Endothelial cell (in vitro differentiated cells): ENCODE data around the gene SMU1. TPM values are rescaled to one million over a fixed set of nuclear protein-coding genes. Genes with fewer than 3 reads are reported as not detected.

Experiments used
- DNase-seq: peaks from one replicate; pipeline ENCODE4 v3.0.0; 2021; ENCODE audit warnings: low spot score
- H3K27ac Mint-ChIP-seq: one replicate; pipeline ENCODE4 v1.8.0; 2021; ENCODE audit warnings: mixed read lengths, inconsistent platforms; ENCODE audit not compliant: unreplicated experiment
- H3K27me3 Mint-ChIP-seq: one replicate; pipeline ENCODE4 v1.8.0; 2021; ENCODE audit warnings: mild to moderate bottlenecking, moderate library complexity, mixed read lengths, inconsistent platforms; ENCODE audit not compliant: unreplicated experiment
- H3K36me3 Mint-ChIP-seq: one replicate; pipeline ENCODE4 v1.8.0; 2021; ENCODE audit warnings: mild to moderate bottlenecking, low read depth, mixed read lengths, inconsistent platforms; ENCODE audit not compliant: unreplicated experiment
- H3K4me1 Mint-ChIP-seq: one replicate; pipeline ENCODE4 v1.8.0; 2021; ENCODE audit warnings: mild to moderate bottlenecking, mixed read lengths, inconsistent platforms; ENCODE audit not compliant: unreplicated experiment
- H3K4me3 Mint-ChIP-seq: one replicate; pipeline ENCODE4 v1.8.0; 2021; ENCODE audit warnings: mild to moderate bottlenecking, mixed read lengths, inconsistent platforms; ENCODE audit not compliant: unreplicated experiment
- H3K9me3 Mint-ChIP-seq: one replicate; pipeline ENCODE4 v1.8.0; 2021; ENCODE audit warnings: mixed read lengths, inconsistent platforms; ENCODE audit not compliant: unreplicated experiment
- CTCF ChIP-seq: fragments of 200-600 bp; sonication (generic); IDR thresholded peaks from one replicate; pipeline ENCODE4 v1.5.0; 2021; ENCODE audit warnings: antibody characterized with exemption; ENCODE audit not compliant: unreplicated experiment
- total RNA-seq: library from RNA; stranded (reverse); fragmentation: NEBNext Ultra II Directional; extraction: Animal tissue kit (Norgen Biotek cat#: 25700); gene quantifications from one replicate; pipeline ENCODE4 v1.2.1, GENCODE V29; 2021; ENCODE audit not compliant: unreplicated experiment

SMU1 gene
- total RNA-seq, 1 donor from 2014 or later: 23.7 TPM

GRCh38 chr9:33114746-33115145 is 38.3 kb upstream of the SMU1 start:
- Mint-ChIP-seq H3K36me3 (peaks cover 29% of the 10 kb centered on the region), H3K9me3 (no peaks in the 10 kb centered on the region), H3K27ac (no peak overlapping the region), H3K4me1 (peaks cover 15% of the 10 kb centered on the region), H3K4me3 (no peak overlapping the region), H3K27me3 (peaks cover 3% of the 10 kb centered on the region)
- DNase-seq: no peak
- no peak for TF ChIP-seq CTCF

- peaks cover 15% of the 10 kb centered on the region for H3K4me1 Mint-ChIP-seq
- peak overlapping the region; percentile 9 for H3K27ac Mint-ChIP-seq
- no peak for TF ChIP-seq CTCF
- H3K9me3 Mint-ChIP-seq: no peaks in the 10 kb centered on the region
- peak overlapping the region; percentile 47 for H3K4me3 Mint-ChIP-seq
- peaks cover 3% of the 10 kb centered on the region for H3K27me3 Mint-ChIP-seq
- H3K36me3 Mint-ChIP-seq: peaks cover 25% of the 10 kb centered on the region
- no peak for DNase-seq
These were observed 37.5 kb upstream of the SMU1 start for GRCh38 chr9:33113799-33114547.

- Mint-ChIP-seq H3K36me3 (peaks cover 25% of the 10 kb centered on the region), H3K9me3 (no peaks in the 10 kb centered on the region), H3K4me3 (no peak overlapping the region), H3K27me3 (peaks cover 4% of the 10 kb centered on the region), H3K4me1 (peaks cover 20% of the 10 kb centered on the region), H3K27ac (peak overlapping the region; percentile 32)
- no peak for TF ChIP-seq CTCF
- no peak for DNase-seq
These were observed 35.6 kb upstream of the SMU1 start for GRCh38 chr9:33112094-33112493.

- DNase-seq: no peak
- Mint-ChIP-seq H3K4me3 (no peak overlapping the region), H3K9me3 (no peaks in the 10 kb centered on the region), H3K27me3 (peaks cover 6% of the 10 kb centered on the region), H3K36me3 (peaks cover 25% of the 10 kb centered on the region), H3K27ac (peak overlapping the region; percentile 32), H3K4me1 (peaks cover 21% of the 10 kb centered on the region)
- no peak for TF ChIP-seq CTCF
These were observed 35.2 kb upstream of the SMU1 start for GRCh38 chr9:33111631-33112030.

- no peak for TF ChIP-seq CTCF
- Mint-ChIP-seq H3K4me1 (peaks cover 29% of the 10 kb centered on the region), H3K27me3 (peaks cover 9% of the 10 kb centered on the region), H3K9me3 (no peaks in the 10 kb centered on the region), H3K36me3 (peaks cover 25% of the 10 kb centered on the region), H3K27ac (no peak overlapping the region), H3K4me3 (no peak overlapping the region)
- DNase-seq: no peak
These were observed 34.2 kb upstream of the SMU1 start for GRCh38 chr9:33110686-33111085.
